DOHH2 (cell line): Measurements from ENCODE around the gene NPR2.

Experiments
- CTCF ChIP-seq: fragments of 200-600 bp; sonication (generic); IDR thresholded peaks from one replicate; pipeline ENCODE4 v1.5.1; 2014; ENCODE audit warnings: antibody characterized with exemption, mild to moderate bottlenecking, low read depth, low read length; ENCODE audit not compliant: poor library complexity, severe bottlenecking
- EZH2phosphoT487 ChIP-seq: fragments of 200-600 bp; sonication (generic); IDR thresholded peaks from 2 replicates; pipeline ENCODE4 v1.6.1; 2017; ENCODE audit warnings: borderline replicate concordance, mild to moderate bottlenecking, antibody characterized with exemption, low read length, moderate library complexity, mixed read lengths

DNA sequence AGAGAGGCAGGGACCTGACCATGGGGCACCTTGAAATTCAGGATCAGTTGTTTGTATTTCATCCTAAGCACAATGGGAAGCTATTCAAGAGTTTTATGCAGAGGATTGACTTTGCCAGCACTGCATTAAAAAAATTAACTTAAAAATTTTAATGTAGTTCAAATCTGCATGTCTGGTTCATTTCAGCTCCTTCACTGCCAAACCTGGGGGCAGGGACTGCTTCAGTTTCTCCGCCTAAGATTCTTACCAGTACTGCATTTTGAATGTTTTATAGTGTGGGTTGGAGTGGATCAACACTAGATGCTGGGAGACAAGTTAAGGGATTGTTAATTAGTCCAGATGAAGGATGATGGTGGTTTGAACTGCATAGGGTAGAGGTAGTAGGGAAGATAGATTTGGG lies 21.6 kb upstream of the NPR2 start:
- no peak for TF ChIP-seq CTCF
- TF ChIP-seq EZH2phosphoT487 = no peak
